Activated CD4-positive, CD25-positive, alpha-beta regulatory T cell treated with anti-CD3 and anti-CD28 coated beads, Interleukin-2, amount 50 U/mL, for 16 hours (primary cell): ENCODE measurements around the gene ABCA6.

Experiments used
- DNase-seq: peaks from one replicate; pipeline ENCODE4 v3.0.0-alpha.2; 2020; ENCODE audit warnings: low read depth, low spot score

The ABCA6 gene

GRCh38 chr17:69048634-69049033, 93.1 kb downstream of the ABCA6 start:
- no peak for DNase-seq

DNA sequence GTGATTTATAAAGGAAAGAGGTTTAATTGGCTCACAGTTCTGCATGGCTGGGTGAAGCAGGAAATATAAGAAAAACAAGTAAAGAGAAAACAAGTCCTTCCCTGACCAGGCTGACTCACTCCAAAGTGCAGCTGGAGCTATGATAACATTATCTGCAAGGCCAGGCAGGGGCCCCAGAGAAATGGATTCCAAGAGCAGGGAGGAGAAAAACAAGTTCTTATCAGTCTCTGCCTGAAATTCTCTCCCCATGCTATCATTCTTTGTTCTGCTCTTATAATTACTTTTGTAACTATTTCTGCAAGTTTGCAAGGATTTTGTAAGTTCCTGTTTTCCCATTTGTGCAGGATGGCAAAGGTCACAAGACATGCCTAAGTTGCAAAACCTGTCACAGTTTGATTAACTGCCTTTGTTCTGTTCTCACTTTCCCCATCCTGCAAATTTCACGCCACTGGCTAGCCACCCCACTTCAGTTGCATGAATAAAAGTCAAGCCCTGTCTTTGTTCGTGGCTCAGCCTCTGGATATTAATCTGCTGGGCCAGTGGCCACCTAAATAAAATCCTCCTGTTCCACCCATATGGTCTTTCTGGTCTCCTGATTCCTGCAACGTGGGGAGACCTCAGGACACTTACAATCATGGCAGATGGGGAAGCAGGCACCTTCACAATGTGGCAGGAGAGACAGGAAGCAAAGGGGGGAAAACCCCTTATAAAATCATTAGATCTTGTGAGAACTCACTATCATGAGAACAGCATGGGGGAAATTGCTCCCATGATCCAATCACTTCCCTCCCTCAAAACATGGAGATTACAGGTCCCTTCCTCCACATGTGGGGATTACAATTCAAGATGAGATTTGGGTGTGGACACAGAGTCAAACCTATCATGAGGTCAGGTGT, 94.1 kb downstream of the ABCA6 start:
- DNase-seq, result no peak

DNA sequence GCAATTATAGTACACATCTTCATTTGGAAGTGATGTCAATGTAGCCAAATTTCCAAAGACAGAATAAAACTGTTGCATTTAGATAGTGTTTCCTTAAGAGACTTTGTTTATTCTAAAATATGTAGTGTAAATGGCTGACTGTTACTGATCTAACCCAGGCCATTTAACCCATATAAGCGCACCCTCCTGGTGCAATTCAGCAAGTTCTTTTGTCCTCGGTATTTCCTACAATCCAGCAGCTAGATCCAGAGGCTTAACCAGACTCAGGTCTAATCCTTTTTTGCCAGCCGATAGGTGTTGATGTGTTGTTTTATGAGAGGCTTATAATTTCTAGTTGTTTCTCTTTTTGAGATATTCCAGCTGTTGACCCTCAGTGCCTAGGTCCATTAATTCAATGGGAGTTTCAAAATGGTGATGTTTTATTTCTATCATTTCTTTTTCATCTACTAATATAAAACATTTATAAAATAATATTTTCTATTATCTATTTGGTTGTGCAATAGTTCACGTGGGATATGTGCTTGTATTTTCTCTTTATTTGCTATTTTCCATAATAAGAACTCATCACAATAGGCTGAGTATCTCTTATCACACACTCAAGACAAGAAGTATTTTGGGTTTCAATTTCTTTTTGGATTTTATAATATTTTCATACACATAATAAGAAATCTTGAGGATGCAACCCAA, 95.4 kb downstream of the ABCA6 start:
- no peak for DNase-seq

DNA sequence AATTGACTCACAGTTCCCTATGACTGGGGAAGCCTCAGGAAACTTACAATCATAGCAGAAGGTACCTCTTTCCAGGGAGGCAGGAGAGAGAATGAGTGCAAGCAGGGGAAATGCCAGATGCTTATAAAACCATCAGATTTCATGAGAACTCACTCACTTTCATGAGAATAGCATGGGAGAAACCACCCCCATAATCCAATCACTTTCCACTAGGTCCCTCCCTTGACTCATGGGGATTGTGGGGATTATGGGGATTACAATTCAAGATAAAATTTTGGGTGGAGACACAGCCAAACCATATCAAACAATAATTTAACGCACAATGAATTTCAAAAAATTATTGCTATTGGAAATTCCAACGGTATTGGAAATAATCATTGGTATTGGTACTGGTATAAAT, 96.0 kb downstream of the ABCA6 start:
- DNase-seq, result no peak

- no peak for DNase-seq
Measured at GRCh38 chr17:69044371-69044770, 97.3 kb downstream of the ABCA6 start.

- DNase-seq, result no peak
Measured at GRCh38 chr17:69043098-69043734, 98.5 kb downstream of the ABCA6 start.

DNA sequence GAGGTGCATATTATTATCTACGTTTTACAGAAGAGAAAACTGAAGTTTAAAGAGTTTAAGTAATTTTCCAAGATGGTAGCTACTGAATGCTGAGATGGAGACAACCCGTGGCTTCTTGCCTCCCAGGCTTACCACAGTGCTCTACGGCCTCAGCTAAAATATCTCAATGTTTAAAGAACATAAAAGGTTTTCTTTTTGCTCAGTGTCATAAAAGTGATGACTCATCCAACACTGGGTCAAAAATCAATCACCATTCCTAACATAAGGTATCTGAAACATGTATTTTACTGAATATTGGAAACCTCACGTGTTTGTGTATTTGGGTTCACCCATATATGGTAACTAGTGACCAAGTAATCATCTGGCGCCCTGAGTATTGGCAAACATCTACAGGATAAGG, 99.4 kb downstream of the ABCA6 start:
- no peak for DNase-seq

DNA sequence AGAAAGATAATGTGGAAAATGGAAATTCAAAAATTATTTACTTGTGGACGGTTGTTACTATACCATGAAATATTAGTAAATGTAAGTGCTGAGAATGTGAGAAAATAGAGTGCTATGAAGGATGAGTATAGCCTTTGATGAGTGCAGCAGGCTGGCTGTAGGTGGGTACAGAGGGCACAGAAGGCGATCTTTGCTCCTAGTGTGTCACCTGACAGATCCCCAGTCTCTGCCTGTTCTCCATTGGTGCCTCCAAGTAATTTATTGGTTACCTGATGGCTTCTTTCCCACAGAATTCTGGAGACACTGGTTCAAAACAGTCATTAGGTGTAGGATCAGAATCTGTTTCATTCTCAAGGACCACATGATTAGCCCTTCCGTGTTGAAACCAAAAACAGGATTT, 109.9 kb downstream of the ABCA6 start:
- no peak for DNase-seq

GRCh38 chr17:69030169-69030568, 111.5 kb downstream of the ABCA6 start:
- DNase-seq, result no peak
